Skeletal muscle tissue (tissue), 4 donors: ENCODE measurements around the gene ZBTB40. TPM values are rescaled to one million over a fixed set of nuclear protein-coding genes. Genes with fewer than 3 reads are reported as not detected.

Source experiments
- H3K27ac ChIP-seq: one replicate; pipeline ENCODE4 v1.7.0; 2013; ENCODE audit warnings: mild to moderate bottlenecking, low read depth, low read length, inconsistent platforms
- H3K27me3 ChIP-seq, 3 donors: one replicate each; pipeline ENCODE4 v1.7.0; 2013; ENCODE audit warnings: low read length in 3 of 3; ENCODE audit not compliant: control insufficient read depth in 3 of 3, insufficient read depth in 3 of 3
- H3K36me3 ChIP-seq, 3 donors: one replicate each; pipeline ENCODE4 v1.7.0; 2013; ENCODE audit warnings: low read length in 3 of 3; ENCODE audit not compliant: control insufficient read depth in 3 of 3, insufficient read depth in 3 of 3
- H3K4me1 ChIP-seq, 3 donors: one replicate each; pipeline ENCODE4 v1.7.0; 2013; ENCODE audit warnings: low read length in 3 of 3, mild to moderate bottlenecking in 3 of 3; ENCODE audit not compliant: control insufficient read depth in 3 of 3, insufficient read depth in 3 of 3
- H3K4me3 ChIP-seq, 3 donors: one replicate each; pipeline ENCODE4 v1.7.0; 2013; ENCODE audit warnings: low read length in 3 of 3
- H3K9ac ChIP-seq, 3 donors: one replicate each; pipeline ENCODE4 v1.7.0; 2013; ENCODE audit warnings: low read length in 3 of 3, mild to moderate bottlenecking in 3 of 3, moderate library complexity in 2 of 3, low read depth in 1 of 3
- H3K9me3 ChIP-seq, 3 donors: one replicate each; pipeline ENCODE4 v1.7.0; 2013; ENCODE audit warnings: low read length in 3 of 3; ENCODE audit not compliant: control insufficient read depth in 3 of 3
- total RNA-seq: library from RNA; depleted of rRNA; stranded (reverse); fragments of >200 nt; gene quantifications from one replicate; pipeline ENCODE4 v1.2.3, GENCODE V29; 2014
- donor health status: Osteomylitis.

ZBTB40 gene
- total RNA-seq, 1 donor from 2014 or later = 9.4 TPM

DNA sequence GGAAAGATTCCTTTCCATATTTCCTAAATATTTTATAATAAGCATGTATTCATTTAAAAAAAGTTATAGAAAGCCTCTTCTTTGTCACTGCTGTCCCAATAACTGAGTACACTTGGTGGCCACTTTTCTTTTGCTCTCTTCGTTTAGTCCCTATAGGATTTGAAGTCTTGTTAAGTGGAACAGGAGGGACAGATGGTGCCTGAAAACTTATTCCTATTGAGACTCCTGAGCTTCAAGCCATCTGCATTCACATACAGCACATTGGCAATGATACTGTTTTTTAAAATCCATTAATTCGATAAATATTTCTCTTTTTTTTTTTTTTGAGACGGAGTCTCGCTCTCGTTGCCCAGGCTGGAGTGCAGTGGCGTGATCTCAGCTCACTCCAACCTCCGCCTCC is 2.0 kb upstream of the ZBTB40 start:
- Histone ChIP-seq H3K9ac (no peak overlapping the region), H3K27me3 (no peaks in the 10 kb centered on the region), H3K9me3 (no peaks in the 10 kb centered on the region), H3K4me1 (peaks cover 16 to 47% (median 23%) of the 10 kb centered on the region in 3 donors), H3K4me3 (no peak overlapping the region), H3K27ac (no peak overlapping the region), H3K36me3 (no peaks in the 10 kb centered on the region)

- H3K36me3 ChIP-seq = no peaks in the 10 kb centered on the region
- H3K9me3 ChIP-seq = no peaks in the 10 kb centered on the region
- no peak overlapping the region for H3K9ac ChIP-seq
- peaks cover 21 to 50% (median 23%) of the 10 kb centered on the region in 3 donors for H3K4me1 ChIP-seq
- no peak overlapping the region for H3K4me3 ChIP-seq
- H3K27me3 ChIP-seq = no peaks in the 10 kb centered on the region
- H3K27ac ChIP-seq = peak overlapping the region; percentile 87
These were observed 1.2 kb upstream of the ZBTB40 start for GRCh38 chr1:22450351-22451021.

- H3K27me3 ChIP-seq = no peaks in the 10 kb centered on the region
- no peaks in the 10 kb centered on the region for H3K36me3 ChIP-seq
- peaks cover 17 to 41% (median 17%) of the 10 kb centered on the region in 3 donors for H3K4me1 ChIP-seq
- H3K9ac ChIP-seq = peak overlapping the region; percentile 75 to 91 (median 90)
- H3K27ac ChIP-seq = peak overlapping the region; percentile 87
- H3K4me3 ChIP-seq = peak overlapping the region; percentile 71 to 94 (median 89)
- H3K9me3 ChIP-seq = no peaks in the 10 kb centered on the region
These were observed 868 bp downstream of the ZBTB40 start for GRCh38 chr1:22452481-22452957.

DNA sequence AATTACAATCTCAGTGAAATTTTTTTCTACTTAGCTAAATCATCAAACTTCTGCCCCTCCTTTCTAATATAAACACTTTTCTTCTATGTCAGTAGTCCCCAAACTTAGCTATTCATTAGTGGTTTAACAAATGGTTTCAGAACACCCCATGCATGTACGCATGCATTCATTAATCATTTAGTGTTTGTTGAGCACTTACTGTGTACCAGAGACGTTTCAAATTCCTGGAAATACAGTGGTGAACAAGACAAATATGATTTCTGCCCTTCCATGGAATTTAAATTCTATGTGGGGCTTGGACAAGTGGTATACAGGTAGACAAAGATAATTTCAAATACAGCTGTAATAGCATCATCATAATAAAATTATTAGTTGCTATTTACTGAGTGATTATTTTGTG is 1.5 kb downstream of the ZBTB40 start:
- Histone ChIP-seq H3K27ac (no peak overlapping the region), H3K36me3 (no peaks in the 10 kb centered on the region), H3K27me3 (no peaks in the 10 kb centered on the region), H3K9ac (peak overlapping the region in 1 of 3 donors; percentile 90), H3K4me1 (peaks cover 13 to 41% (median 19%) of the 10 kb centered on the region in 3 donors), H3K4me3 (peak overlapping the region in 2 of 3 donors; percentile 71 to 94), H3K9me3 (no peaks in the 10 kb centered on the region)

DNA sequence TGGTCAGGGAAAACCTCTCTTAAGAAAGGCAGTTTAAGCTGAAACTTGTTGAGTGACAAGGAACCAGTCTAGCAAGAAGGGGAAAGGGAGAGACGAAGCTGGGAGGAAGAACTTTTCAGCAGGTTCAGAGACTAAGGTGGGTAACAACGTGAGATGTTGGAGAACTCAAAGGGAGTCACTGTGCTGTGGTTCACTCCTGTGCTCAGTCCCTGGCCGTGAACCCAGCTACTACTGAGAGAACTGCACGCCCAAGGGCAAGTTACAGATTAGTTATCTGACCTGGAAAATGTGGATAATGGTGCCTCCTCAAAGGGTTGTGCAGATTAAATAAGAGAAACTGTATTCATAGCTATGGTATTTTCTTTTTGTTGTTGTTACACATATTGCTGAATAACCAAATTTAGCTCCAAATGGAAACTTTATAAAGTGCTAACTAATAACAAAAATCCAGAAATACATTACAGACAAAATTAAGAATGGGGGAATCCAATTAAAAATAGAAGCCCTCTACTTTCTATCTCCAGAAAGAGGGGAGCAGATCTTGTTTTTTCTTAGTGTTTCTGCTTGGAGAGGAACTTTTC is 2.9 kb downstream of the ZBTB40 start:
- Histone ChIP-seq H3K4me3 (no peak overlapping the region), H3K9ac (no peak overlapping the region), H3K9me3 (no peaks in the 10 kb centered on the region), H3K36me3 (no peaks in the 10 kb centered on the region), H3K27me3 (no peaks in the 10 kb centered on the region), H3K27ac (no peak overlapping the region), H3K4me1 (peaks cover 9 to 36% (median 20%) of the 10 kb centered on the region in 3 donors)

- Histone ChIP-seq H3K36me3 (no peaks in the 10 kb centered on the region), H3K9me3 (no peaks in the 10 kb centered on the region), H3K27ac (no peak overlapping the region), H3K27me3 (no peaks in the 10 kb centered on the region), H3K4me1 (peaks cover 9 to 35% (median 23%) of the 10 kb centered on the region in 3 donors), H3K9ac (no peak overlapping the region), H3K4me3 (no peak overlapping the region)
These were observed 5.7 kb downstream of the ZBTB40 start for GRCh38 chr1:22457345-22457744.

GRCh38 chr1:22457836-22458235 is 6.2 kb downstream of the ZBTB40 start:
- Histone ChIP-seq H3K36me3 (no peaks in the 10 kb centered on the region), H3K9me3 (no peaks in the 10 kb centered on the region), H3K4me1 (peaks cover 9 to 30% (median 22%) of the 10 kb centered on the region in 3 donors), H3K9ac (no peak overlapping the region), H3K27ac (no peak overlapping the region), H3K27me3 (no peaks in the 10 kb centered on the region), H3K4me3 (no peak overlapping the region)

DNA sequence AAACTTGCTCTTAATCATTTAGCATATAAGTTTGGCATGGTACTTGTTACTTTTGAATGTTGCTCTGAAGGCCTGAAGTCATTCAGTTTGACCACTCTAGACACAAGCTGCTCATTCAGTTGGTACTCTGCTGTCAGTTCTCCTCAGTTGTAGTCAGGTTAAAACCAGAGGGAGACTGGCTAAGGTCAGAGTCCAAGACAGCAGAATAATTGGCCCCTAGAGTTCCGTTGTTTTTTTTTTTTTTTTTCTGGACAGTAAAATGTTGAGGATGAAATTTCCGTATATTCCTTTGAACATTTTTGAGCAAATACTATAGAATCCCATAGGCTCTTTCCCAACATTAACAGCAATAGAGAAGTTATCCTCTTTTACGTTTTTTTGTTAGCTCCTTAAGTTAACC is 9.4 kb downstream of the ZBTB40 start:
- H3K27ac ChIP-seq = no peak overlapping the region
- H3K36me3 ChIP-seq = no peaks in the 10 kb centered on the region
- no peak overlapping the region for H3K4me3 ChIP-seq
- no peak overlapping the region for H3K9ac ChIP-seq
- H3K9me3 ChIP-seq = no peaks in the 10 kb centered on the region
- H3K4me1 ChIP-seq = peaks cover 10 to 22% (median 14%) of the 10 kb centered on the region in 3 donors
- H3K27me3 ChIP-seq = no peaks in the 10 kb centered on the region

DNA sequence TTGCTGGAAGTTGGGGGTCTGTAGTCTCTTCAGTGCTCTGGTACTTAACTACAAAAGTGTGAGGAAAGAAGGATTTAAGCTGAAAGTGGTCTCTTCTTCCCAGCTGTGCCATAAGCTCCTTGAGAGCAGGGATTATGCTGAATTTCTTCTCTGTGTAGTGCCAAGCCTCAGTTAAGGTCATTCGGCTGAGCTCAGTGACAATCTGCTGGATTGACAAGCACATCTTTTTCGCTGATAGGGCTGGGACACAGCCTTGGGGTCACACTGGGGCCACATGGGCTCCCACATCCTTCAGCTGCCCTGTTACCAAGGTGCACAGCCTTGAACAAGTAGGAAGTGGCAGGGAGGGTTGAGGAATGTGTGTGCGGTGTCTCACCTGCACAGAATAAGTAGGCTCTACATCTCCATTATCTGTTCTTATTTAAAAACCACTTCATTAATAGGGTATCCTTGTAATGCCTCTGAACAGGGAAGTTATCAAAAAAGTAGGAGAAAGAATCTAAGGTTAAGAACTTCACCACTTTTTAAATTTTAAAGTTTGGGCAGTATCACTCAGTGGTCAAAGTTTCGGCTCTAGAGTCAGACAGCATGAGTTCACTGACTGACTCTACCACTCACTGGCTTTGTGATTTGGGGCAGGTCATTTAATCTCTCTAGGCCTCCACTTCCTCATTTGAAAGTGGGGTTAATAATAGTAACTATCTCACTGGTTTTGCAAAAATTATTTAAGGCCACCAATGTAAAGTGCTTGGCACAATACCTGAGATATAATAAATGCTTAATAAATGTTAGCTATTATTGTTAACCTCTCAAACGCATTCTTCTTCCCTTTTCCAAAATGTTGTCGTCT is 10.3 kb downstream of the ZBTB40 start:
- Histone ChIP-seq H3K9me3 (no peaks in the 10 kb centered on the region), H3K4me3 (no peak overlapping the region), H3K27me3 (no peaks in the 10 kb centered on the region), H3K9ac (no peak overlapping the region), H3K4me1 (peaks cover 10 to 22% (median 14%) of the 10 kb centered on the region in 3 donors), H3K36me3 (no peaks in the 10 kb centered on the region), H3K27ac (no peak overlapping the region)
